Measurements from ENCODE around the gene ARF6. TPM values are rescaled to one million over a fixed set of nuclear protein-coding genes. Genes with fewer than 3 reads are reported as not detected.

Gene ARF6
- total and polyA plus RNA-seq, 10 of the 15 experiments (the other 5 are each of a cell fraction or from before 2014, with no cell fraction given): 46.8 to 128 (median 71.9) TPM

- TF ChIP-seq RELB (IDR thresholded peaks at IDR 0.05; ENCODE audit: low read depth): peak; percentile 85
- no peak for TF ChIP-seq BCL11A (IDR thresholded peaks at IDR 0.05; ENCODE audit: low read depth, low read length)
- TF ChIP-seq USF2 (IDR thresholded peaks at IDR 0.05; ENCODE audit: borderline replicate concordance, low read depth, low read length): no peak
- TF ChIP-seq TAF1 (IDR thresholded peaks at IDR 0.05; ENCODE audit: borderline replicate concordance, low read depth, low read length): peak; percentile 92
- TF ChIP-seq ZBED1 (IDR thresholded peaks at IDR 0.05; ENCODE audit: borderline replicate concordance): 0 out of 2 replicates have a peak, but pooled peaks have one; percentile 2
- TF ChIP-seq, protein P1, sequence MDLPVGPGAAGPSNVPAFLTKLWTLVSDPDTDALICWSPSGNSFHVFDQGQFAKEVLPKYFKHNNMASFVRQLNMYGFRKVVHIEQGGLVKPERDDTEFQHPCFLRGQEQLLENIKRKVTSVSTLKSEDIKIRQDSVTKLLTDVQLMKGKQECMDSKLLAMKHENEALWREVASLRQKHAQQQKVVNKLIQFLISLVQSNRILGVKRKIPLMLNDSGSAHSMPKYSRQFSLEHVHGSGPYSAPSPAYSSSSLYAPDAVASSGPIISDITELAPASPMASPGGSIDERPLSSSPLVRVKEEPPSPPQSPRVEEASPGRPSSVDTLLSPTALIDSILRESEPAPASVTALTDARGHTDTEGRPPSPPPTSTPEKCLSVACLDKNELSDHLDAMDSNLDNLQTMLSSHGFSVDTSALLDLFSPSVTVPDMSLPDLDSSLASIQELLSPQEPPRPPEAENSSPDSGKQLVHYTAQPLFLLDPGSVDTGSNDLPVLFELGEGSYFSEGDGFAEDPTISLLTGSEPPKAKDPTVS (IDR thresholded peaks at IDR 0.05; ENCODE audit: low read depth, low read length): no peak
- 0 out of 2 replicates have a peak, but pooled peaks have one; percentile 12 for TF ChIP-seq TARDBP (IDR thresholded peaks at IDR 0.05; ENCODE audit: borderline replicate concordance)
- peak; percentile 63 for TF ChIP-seq HCFC1 (IDR thresholded peaks at IDR 0.05; ENCODE audit: low read length)
- TF ChIP-seq, protein P2, sequence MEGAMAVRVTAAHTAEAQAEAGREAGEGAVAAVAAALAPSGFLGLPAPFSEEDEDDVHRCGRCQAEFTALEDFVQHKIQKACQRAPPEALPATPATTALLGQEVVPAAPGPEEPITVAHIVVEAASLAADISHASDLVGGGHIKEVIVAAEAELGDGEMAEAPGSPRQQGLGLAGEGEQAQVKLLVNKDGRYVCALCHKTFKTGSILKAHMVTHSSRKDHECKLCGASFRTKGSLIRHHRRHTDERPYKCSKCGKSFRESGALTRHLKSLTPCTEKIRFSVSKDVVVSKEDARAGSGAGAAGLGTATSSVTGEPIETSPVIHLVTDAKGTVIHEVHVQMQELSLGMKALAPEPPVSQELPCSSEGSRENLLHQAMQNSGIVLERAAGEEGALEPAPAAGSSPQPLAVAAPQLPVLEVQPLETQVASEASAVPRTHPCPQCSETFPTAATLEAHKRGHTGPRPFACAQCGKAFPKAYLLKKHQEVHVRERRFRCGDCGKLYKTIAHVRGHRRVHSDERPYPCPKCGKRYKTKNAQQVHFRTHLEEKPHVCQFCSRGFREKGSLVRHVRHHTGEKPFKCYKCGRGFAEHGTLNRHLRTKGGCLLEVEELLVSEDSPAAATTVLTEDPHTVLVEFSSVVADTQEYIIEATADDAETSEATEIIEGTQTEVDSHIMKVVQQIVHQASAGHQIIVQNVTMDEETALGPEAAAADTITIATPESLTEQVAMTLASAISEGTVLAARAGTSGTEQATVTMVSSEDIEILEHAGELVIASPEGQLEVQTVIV (IDR thresholded peaks at IDR 0.05; ENCODE audit: borderline replicate concordance, partially characterized antibody): no peak
- TF ChIP-seq SREBF2 (IDR thresholded peaks at IDR 0.05; ENCODE audit: low read length): no peak
- TF ChIP-seq BCL3 (IDR thresholded peaks at IDR 0.05; ENCODE audit: borderline replicate concordance, insufficient read depth, low read depth, low read length, poor library complexity, severe bottlenecking): no peak
- TF ChIP-seq SKIL (IDR thresholded peaks at IDR 0.05; ENCODE audit: low read depth, poor library complexity, severe bottlenecking): no peak
- TF ChIP-seq TCF3 (IDR thresholded peaks at IDR 0.05; ENCODE audit: borderline replicate concordance, insufficient read depth, low read depth, low read length): peak; percentile 67; the same call in 1 of the 2 replicates
- TF ChIP-seq ATF2 (IDR thresholded peaks at IDR 0.05; ENCODE audit: low read length): no peak
- 0 out of 2 replicates have a peak, but pooled peaks have one; percentile 10 for TF ChIP-seq RAD21 (IDR thresholded peaks at IDR 0.05; ENCODE audit: insufficient read depth, low read depth, low read length)
- TF ChIP-seq CBX3 (IDR thresholded peaks at IDR 0.05; ENCODE audit: borderline replicate concordance, low read depth): no peak
- no peak for TF ChIP-seq SMAD1 (IDR thresholded peaks at IDR 0.05; ENCODE audit: low read depth, partially characterized antibody)
These were observed at the start of gene ARF6 (continued) for GRCh38 chr14:49892636-49893308.
